OCI-LY7 (cell line): Measurements from ENCODE around the gene TAGLN2.

Experiments used
- EZH2phosphoT487 ChIP-seq: fragments of 200-600 bp; sonication (generic); IDR thresholded peaks from 2 replicates; pipeline ENCODE4 v1.6.1; 2018; ENCODE audit warnings: low read depth, borderline replicate concordance, mild to moderate bottlenecking, mixed run types, antibody characterized with exemption, low read length, moderate library complexity, mixed read lengths
- TF ChIP-seq, protein P1 (sequence below): fragments of 200-600 bp; sonication (generic); conservative IDR thresholded peaks from 2 replicates; pipeline ENCODE4 v1.5.1; 2014; ENCODE audit warnings: mild to moderate bottlenecking, antibody characterized with exemption, low read length, moderate library complexity, mixed read lengths

DNA sequence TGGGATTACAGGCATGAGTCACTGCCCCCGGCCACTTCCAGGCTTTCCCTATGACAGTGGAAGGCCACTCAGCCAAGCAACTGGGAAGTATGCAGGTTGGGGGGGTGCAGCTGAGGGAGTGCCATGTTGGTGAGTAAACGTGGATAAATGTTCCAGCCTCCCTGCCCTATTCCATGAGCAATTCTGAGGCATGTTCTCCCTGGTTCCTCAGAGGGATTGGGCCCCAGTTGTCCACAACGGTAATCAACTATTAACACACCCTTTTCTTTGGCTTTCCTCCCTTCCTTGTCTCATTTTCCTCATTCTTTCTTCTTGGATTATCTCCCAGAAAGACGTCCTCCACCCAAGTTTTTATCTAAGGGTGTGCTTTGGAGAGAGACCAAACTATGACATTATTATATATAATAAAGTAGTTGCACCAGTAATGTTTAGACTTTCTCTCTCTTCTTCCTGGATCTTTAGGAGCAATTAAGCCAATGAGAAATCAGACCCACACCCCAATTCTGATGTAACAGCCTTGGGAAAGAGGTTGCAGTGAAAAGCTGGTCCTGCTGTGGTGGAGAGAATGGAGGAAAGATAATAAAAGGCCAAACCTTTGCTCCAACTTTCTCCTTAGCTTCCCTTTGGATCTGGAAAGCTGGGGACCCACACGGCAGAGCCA, 35.5 kb upstream of the TAGLN2 start:
- TF ChIP-seq, protein P1, sequence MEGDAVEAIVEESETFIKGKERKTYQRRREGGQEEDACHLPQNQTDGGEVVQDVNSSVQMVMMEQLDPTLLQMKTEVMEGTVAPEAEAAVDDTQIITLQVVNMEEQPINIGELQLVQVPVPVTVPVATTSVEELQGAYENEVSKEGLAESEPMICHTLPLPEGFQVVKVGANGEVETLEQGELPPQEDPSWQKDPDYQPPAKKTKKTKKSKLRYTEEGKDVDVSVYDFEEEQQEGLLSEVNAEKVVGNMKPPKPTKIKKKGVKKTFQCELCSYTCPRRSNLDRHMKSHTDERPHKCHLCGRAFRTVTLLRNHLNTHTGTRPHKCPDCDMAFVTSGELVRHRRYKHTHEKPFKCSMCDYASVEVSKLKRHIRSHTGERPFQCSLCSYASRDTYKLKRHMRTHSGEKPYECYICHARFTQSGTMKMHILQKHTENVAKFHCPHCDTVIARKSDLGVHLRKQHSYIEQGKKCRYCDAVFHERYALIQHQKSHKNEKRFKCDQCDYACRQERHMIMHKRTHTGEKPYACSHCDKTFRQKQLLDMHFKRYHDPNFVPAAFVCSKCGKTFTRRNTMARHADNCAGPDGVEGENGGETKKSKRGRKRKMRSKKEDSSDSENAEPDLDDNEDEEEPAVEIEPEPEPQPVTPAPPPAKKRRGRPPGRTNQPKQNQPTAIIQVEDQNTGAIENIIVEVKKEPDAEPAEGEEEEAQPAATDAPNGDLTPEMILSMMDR: no peak
- no peak for TF ChIP-seq EZH2phosphoT487
